ENCODE data around the gene SUGCT. TPM values are rescaled to one million over a fixed set of nuclear protein-coding genes. Genes with fewer than 3 reads are reported as not detected.

Gene SUGCT
- total RNA-seq, 1 experiment from 2014 or later: 14.4 TPM

DNA sequence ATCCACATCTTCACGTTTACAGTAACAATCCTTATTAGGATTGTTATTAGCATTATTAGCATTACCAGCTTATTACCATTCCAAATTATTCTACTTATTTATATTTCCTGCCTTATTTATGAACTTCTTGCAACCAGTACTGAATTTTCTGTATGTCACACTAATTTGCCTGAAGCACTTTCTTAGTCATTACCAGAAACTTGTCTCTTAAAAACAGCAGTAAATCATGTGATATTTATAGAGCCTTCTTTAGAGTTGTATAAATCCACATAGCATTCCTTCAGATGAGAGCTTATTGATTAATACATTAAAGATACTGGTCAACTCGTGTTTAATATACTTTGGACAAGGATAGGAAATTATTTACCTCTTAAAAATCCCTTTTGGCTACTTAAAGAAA is 618.6 kb downstream of the SUGCT start:
- peak; percentile 27 for DNase-seq (ENCODE audit: low read depth, low spot score)
- in situ Hi-C loops (cut with HindIII; ENCODE audit: low pct_unique_long_range_greater_than_20kb, low sequenced_read_pairs): no loop called here

DNA sequence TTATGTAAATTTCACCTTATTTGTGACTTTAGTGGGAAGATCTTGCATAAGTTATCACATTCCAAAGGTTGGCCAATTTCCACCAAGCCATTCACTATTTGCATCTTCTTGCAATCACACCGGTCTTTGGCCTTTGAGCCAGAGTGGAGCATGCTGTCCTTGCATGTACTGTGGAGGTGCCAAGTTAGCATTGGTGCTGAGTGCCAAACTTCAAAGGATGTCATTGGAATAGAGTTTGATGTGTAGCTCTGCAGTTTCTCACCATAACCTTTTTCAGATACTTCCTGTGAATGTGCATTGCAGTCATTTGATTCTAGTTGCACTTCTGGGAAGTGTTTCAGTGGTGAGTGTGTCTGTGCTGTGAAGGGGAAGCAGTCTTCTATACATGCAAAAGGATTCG is 620.6 kb downstream of the SUGCT start:
- in situ Hi-C loops (cut with HindIII; ENCODE audit: low pct_unique_long_range_greater_than_20kb, low sequenced_read_pairs): no loop called here
- no peak for DNase-seq (ENCODE audit: low read depth, low spot score)

GRCh38 chr7:40757109-40757508 is 622.3 kb downstream of the SUGCT start:
- DNase-seq (ENCODE audit: low read depth, low spot score): no peak
- in situ Hi-C loops (cut with HindIII; ENCODE audit: low pct_unique_long_range_greater_than_20kb, low sequenced_read_pairs): no loop called here

DNA sequence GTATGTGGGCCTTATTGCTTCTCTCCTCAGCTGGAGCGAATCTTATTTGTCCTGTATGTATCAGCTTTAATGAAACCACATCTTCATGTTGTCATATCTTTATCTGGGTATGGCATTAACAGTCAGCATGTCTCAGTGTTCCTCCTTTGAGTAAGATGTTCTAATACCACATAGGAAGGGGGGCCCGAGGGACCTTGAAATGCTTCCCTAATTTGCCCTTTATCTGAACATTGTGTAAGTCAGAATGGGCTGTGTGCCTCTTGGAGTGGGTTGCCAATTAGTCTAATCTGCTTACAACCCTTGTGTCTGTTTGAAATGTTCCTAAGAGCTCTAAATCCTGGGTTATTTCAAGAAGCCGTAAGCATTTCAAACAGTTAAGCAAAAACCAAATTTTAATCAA is 623.8 kb downstream of the SUGCT start:
- no peak for DNase-seq (ENCODE audit: low read depth, low spot score)
- in situ Hi-C loops (cut with HindIII; ENCODE audit: low pct_unique_long_range_greater_than_20kb, low sequenced_read_pairs): no loop called here

- DNase-seq (ENCODE audit: low read depth, low spot score): peak; percentile 25
- in situ Hi-C loops (cut with HindIII; ENCODE audit: low pct_unique_long_range_greater_than_20kb, low sequenced_read_pairs): no loop called here
Measured at GRCh38 chr7:40760293-40760964, 625.6 kb downstream of the SUGCT start.

- in situ Hi-C loops (cut with HindIII; ENCODE audit: low pct_unique_long_range_greater_than_20kb, low sequenced_read_pairs): no loop called here
- peak; percentile 88 for DNase-seq (ENCODE audit: low read depth, low spot score)
Measured at GRCh38 chr7:40760987-40761386, 626.2 kb downstream of the SUGCT start.

- in situ Hi-C loops (cut with HindIII; ENCODE audit: low pct_unique_long_range_greater_than_20kb, low sequenced_read_pairs): no loop called here
- no peak for DNase-seq (ENCODE audit: low read depth, low spot score)
Measured at GRCh38 chr7:40761762-40762560, 627.2 kb downstream of the SUGCT start.

DNA sequence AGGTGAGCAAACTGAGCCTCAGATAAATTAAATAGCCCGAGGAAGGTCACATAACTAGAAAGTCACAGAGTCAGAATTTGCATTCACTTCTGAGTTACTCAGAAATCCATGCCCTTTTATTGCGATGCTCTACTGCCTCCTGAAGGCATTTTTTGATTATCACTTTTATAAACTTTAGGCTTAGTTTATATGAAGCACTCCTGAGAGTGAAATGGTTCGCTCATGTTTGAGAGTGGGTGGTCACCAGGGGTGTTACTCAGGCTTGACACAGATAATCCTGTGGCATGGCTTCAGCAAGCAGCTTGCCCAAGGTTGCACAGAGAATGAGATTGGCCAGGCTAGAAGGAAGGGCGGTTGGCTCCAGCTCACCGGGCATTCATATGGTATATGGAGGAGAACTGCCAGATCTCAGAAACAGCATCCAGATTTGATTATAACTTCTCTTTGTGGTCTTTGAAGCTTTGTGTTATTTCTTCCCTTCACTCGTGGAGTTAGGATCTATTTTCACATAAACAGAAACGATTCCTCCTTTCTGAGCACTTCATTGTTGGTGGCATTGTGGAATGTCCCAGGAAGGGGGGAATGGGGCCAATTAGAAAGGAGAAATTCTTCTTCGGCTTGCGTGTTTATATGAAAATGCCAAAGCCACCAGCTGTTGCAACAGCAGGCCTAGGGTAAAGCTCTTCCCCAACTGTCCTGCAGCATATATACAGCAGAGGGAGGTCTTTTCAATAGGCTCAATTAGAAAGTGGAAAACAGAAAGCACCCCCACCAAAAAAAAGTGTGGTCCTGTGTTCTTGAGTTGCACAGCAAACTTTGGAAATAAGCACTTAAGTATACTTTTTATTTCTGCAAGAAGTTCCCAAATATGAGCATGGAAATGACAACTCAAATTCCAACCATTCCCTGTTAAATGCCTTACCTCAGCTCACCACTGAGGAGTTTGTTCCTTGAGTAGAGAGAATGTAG is 628.8 kb downstream of the SUGCT start:
- peak; percentile 58 for DNase-seq (ENCODE audit: low read depth, low spot score)
- in situ Hi-C loops (cut with HindIII; ENCODE audit: low pct_unique_long_range_greater_than_20kb, low sequenced_read_pairs): no loop called here

- in situ Hi-C loops (cut with HindIII; ENCODE audit: low pct_unique_long_range_greater_than_20kb, low sequenced_read_pairs): no loop called here
Measured at GRCh38 chr7:40765639-40766038, 630.8 kb downstream of the SUGCT start.

GRCh38 chr7:40772096-40772495 is 637.3 kb downstream of the SUGCT start:
- in situ Hi-C loops (cut with HindIII; ENCODE audit: low pct_unique_long_range_greater_than_20kb, low sequenced_read_pairs): no loop called here

More at GRCh38 chr7:40765639-40766038, 630.8 kb downstream of the SUGCT start:
- no peak for DNase-seq (ENCODE audit: low read depth, low spot score)

DNA sequence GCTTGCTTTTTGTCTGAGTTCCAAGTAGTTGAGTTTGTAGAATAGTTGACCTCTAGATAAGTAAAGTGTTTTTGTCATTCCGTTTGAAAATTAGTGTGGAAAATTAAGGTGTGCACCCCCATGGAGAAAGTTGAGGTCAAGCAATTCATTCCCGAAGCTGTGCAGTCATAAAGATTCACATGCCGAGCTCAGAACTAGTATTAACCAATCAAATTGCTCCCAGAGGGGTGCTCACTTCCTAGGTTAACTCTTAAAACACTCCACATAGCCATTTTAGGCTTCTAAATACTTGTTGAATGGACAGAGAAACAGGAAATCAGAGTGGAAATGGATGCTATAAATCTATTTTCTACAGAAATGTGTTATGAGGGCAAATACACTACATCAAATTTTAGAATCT is 638.9 kb downstream of the SUGCT start:
- DNase-seq (ENCODE audit: low read depth, low spot score): no peak
- in situ Hi-C loops (cut with HindIII; ENCODE audit: low pct_unique_long_range_greater_than_20kb, low sequenced_read_pairs): no loop called here

More at GRCh38 chr7:40772096-40772495, 637.3 kb downstream of the SUGCT start:
- DNase-seq (ENCODE audit: low read depth, low spot score): no peak

GRCh38 chr7:40775877-40776276 is 641.1 kb downstream of the SUGCT start:
- in situ Hi-C loops (cut with HindIII; ENCODE audit: low pct_unique_long_range_greater_than_20kb, low sequenced_read_pairs): no loop called here

DNA sequence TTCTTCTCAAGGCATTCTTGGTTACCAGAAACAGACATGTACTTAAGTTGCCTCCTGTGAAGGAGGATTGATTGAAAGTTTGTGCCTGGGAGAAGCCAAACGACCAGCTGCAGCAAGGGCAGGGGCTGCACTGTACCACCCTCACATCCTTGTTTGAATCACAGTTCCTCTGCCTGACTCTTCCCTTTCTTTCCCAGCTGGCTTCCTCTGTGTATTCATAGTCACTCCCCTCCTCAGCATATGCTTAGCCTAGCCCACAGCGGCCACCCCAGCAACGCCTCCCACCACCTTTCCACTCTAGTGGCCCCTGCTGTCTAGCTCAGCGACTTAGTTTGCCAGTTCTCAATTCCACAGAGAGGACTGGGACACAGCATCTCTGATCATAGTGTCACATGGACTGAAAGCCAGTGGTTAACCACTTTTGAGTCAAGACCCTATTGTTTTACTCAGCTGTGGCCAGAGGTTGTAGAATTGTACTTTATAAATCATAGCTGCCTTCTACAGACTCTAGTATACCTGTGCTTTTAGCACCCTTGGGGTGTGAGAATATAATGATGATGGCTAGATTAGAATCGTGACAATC is 643.0 kb downstream of the SUGCT start:
- in situ Hi-C loops (cut with HindIII; ENCODE audit: low pct_unique_long_range_greater_than_20kb, low sequenced_read_pairs): no loop called here
- no peak for DNase-seq (ENCODE audit: low read depth, low spot score)

More at GRCh38 chr7:40775877-40776276, 641.1 kb downstream of the SUGCT start:
- no peak for DNase-seq (ENCODE audit: low read depth, low spot score)

- in situ Hi-C loops (cut with HindIII; ENCODE audit: low pct_unique_long_range_greater_than_20kb, low sequenced_read_pairs): no loop called here
- DNase-seq (ENCODE audit: low read depth, low spot score): no peak
Measured at GRCh38 chr7:40780460-40780859, 645.7 kb downstream of the SUGCT start.

DNA sequence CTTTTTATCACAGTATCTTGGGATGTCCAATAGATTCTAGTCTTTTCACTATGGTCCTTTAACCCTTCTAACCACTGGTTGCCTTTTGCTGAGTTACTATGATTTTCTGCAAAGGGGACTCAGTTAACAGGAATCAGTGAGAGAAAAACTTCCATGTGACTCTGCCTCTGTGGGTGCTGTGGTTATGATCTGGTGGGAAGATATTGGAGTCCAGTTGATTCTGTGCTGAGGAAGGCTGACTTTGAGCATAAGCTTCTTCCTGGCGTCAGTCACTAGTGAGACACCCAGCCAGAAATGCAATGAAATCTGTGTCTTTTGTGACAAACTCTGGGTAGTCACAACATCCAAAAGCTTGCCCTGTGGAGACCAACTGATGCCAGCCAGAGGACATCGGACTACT is 648.0 kb downstream of the SUGCT start:
- in situ Hi-C loops (cut with HindIII; ENCODE audit: low pct_unique_long_range_greater_than_20kb, low sequenced_read_pairs): no loop called here
- no peak for DNase-seq (ENCODE audit: low read depth, low spot score)

DNA sequence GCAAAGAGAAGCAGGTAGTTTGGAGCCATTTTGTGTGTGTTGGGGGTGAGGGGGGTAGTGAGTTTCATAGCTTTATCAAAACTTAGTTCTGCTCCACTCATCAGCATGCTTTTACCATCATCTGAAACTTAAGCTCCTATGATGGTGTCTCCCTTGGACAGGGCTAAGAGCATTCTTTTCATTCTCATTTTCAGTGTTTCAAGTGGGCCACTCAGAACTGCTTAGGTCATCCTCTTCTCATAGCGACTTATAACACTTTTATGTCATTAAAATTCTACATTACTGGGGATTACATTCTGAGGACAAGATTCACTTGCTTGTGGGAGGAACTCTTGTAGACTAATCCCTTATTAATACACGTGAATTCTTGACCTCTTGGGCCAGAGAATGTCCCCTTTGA is 649.4 kb downstream of the SUGCT start:
- DNase-seq (ENCODE audit: low read depth, low spot score): no peak

DNA sequence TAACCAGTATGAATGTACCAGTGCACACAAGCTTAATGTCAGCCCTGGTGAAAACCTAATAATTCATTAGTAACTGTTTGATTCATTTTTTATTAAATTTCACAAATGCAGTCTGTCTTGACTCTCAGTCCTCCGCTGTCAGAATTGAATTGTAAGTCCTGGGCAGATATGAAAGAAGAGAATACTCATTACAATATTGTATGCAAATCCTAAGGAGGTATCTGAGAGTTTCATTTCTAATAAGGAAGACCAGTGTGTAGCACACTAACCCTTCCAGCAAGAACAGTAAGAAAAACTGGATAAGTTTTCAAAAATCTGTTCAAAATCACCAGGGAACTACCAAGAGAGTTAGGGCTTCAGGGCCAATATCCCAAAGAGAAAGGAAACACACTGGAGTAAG is 652.1 kb downstream of the SUGCT start:
- in situ Hi-C loops (cut with HindIII; ENCODE audit: low pct_unique_long_range_greater_than_20kb, low sequenced_read_pairs): no loop called here
- DNase-seq (ENCODE audit: low read depth, low spot score): no peak

More for the DNA sequence above, 649.4 kb downstream of the SUGCT start:
- in situ Hi-C loops (cut with HindIII; ENCODE audit: low pct_unique_long_range_greater_than_20kb, low sequenced_read_pairs): no loop called here

- no peak for DNase-seq (ENCODE audit: low read depth, low spot score)
- in situ Hi-C loops (cut with HindIII; ENCODE audit: low pct_unique_long_range_greater_than_20kb, low sequenced_read_pairs): no loop called here
Measured at GRCh38 chr7:40793132-40793531, 658.3 kb downstream of the SUGCT start.
